Natural killer cell (primary cell): ENCODE measurements around the gene ZC2HC1C. TPM values are rescaled to one million over a fixed set of nuclear protein-coding genes. Genes with fewer than 3 reads are reported as not detected.

ENCODE experiments used
- ATAC-seq, 3 donors: fragments of 150-1000 bp in 2 of 3; fragments of 200-7000 bp in 1 of 3; cut with Tn5 transposase; 1 replicate in 1 of 3; 2 replicates in 2 of 3; pipeline ENCODE4 v1.10.0; 2021; ENCODE audit warnings: mild to moderate bottlenecking in 2 of 3, moderate library complexity in 2 of 3
- DNase-seq, 2 donors: peaks; one replicate each; pipeline versions ENCODE4 v3.0.0 to v3.0.0-alpha.2; 2013 to 2021; ENCODE audit warnings: mixed read lengths in 1 of 2
- H3K27ac ChIP-seq: one replicate; pipeline ENCODE4 v1.5.1; 2013; ENCODE audit warnings: mild to moderate bottlenecking, low read length
- H3K27me3 ChIP-seq: one replicate; pipeline ENCODE4 v1.6.1; 2013; ENCODE audit warnings: low read length; ENCODE audit not compliant: control insufficient read depth, insufficient read depth
- H3K36me3 ChIP-seq: one replicate; pipeline ENCODE4 v1.6.1; 2013; ENCODE audit warnings: low read length; ENCODE audit not compliant: control insufficient read depth, insufficient read depth
- H3K4me1 ChIP-seq: one replicate; pipeline ENCODE4 v1.6.1; 2013; ENCODE audit warnings: low read length; ENCODE audit not compliant: control insufficient read depth, insufficient read depth
- H3K4me3 ChIP-seq: one replicate; pipeline ENCODE4 v1.5.1; 2013; ENCODE audit warnings: low read length
- H3K9me3 ChIP-seq: one replicate; pipeline ENCODE4 v1.6.1; 2013; ENCODE audit warnings: low read length; ENCODE audit not compliant: control insufficient read depth, insufficient read depth
- H3K27ac Mint-ChIP-seq, 2 donors: one replicate each; pipeline ENCODE4 v1.8.0; 2022; ENCODE audit warnings: mild to moderate bottlenecking in 2 of 2, mixed read lengths in 2 of 2, moderate library complexity in 1 of 2
- H3K27me3 Mint-ChIP-seq, 2 donors: one replicate each; pipeline ENCODE4 v1.8.0; 2022; ENCODE audit warnings: low read depth in 2 of 2, mixed read lengths in 2 of 2
- H3K36me3 Mint-ChIP-seq: one replicate; pipeline ENCODE4 v1.8.0; 2022; ENCODE audit warnings: mixed read lengths
- H3K4me1 Mint-ChIP-seq, 2 donors: one replicate each; pipeline ENCODE4 v1.8.0; 2022; ENCODE audit warnings: mixed read lengths in 2 of 2
- H3K4me3 Mint-ChIP-seq: one replicate; pipeline ENCODE4 v1.8.0; 2022; ENCODE audit warnings: mild to moderate bottlenecking, moderate library complexity, mixed read lengths
- H3K9me3 Mint-ChIP-seq, 2 donors: one replicate each; pipeline ENCODE4 v1.8.0; 2022; ENCODE audit warnings: mixed read lengths in 2 of 2
- CTCF ChIP-seq: fragments of 200-600 bp; IDR thresholded peaks from one replicate; pipeline ENCODE4 v1.8.0; 2022; ENCODE audit warnings: antibody characterized with exemption
- WGBS: methylation state at CpG from one replicate; pipeline ENCODE4 v1.1.7; 2013; ENCODE audit warnings: missing lambda C conversion rate; ENCODE audit not compliant: insufficient coverage; 5-methylcytosine and 5-hydroxymethylcytosine counted together
- intact Hi-C: fragments of 100-400 bp; cut with micrococcal nuclease; formaldehyde crosslinking; loops from one replicate; pipeline ENCODE4 v1.14.2; 2022
- total RNA-seq, 4 donors: library from RNA; stranded (reverse); fragments of 120-200 nt in 1 of 4; gene quantifications; one replicate each; pipeline versions ENCODE4 v1.2.3 to v1.2.4, GENCODE V29; 2013 to 2022

Gene ZC2HC1C
- total RNA-seq = under 1 TPM in 1 of 3 donors, not detected in 2; 0.55 TPM
- 0.52 TPM for total RNA-seq (2013)

DNA sequence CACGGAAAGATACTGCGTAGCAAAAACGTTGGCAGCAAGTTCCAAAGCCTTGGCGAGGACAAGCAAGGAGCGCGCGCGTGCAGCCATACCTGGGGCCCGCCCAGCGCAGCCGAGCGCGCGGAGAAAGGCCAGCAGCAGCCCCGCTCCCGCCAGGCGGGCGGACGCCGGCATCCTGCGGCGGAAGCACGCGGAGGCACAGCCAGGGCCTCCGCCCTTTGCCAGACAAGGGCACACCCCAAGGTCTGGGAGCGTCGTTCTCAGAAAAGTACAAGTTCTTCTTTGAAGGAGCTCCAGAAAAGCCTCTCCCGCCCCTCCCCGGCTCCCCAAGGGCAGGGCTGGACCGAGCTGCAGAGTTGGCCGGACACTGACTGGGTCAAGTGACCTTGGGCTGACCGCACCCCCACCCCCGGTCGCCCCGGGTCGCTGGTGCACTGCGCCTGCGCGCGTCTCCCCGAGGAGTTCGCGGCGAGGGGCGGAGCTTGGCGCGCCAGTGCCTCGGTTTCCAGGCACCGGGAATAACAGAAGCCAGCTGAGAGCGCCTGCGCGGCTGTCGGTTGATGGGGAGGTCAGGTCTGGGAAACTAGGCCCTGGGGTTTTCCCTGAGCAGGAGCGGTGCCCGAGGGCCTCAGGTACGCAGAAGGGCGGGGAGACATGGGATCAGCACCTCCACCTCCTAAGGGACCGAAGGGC is at the start of gene ZC2HC1C:
Gene ZC2HC1C, plus strand, starts transcription at position 521 of the 690 bp plus-strand sequence. CDS start 933 bp downstream, outside the sequence.
- Mint-ChIP-seq H3K4me3 (no peak within 1 kb of the TSS), H3K9me3 (no peaks in the 10 kb centered on the region), H3K27me3 (no peaks in the 10 kb centered on the region), H3K36me3 (no peaks in the 10 kb centered on the region), H3K27ac (no peak within 1 kb of the TSS), H3K4me1 (peaks cover under 1 to 4% of the 10 kb centered on the region in 2 donors)
- Histone ChIP-seq H3K36me3 (no peaks in the 10 kb centered on the region), H3K9me3 (no peaks in the 10 kb centered on the region), H3K27me3 (no peaks in the 10 kb centered on the region), H3K4me1 (peaks cover 9% of the 10 kb centered on the region), H3K4me3 (peak within 1 kb of the TSS; percentile 76), H3K27ac (no peak within 1 kb of the TSS)
- no peak for TF ChIP-seq CTCF
- intact Hi-C loops = no loop called here
- ATAC-seq (peak; percentile 69 to 82 (median 76)), DNase-seq (peak; percentile 30 to 65)
- 5% methylated on average over 58 of the region's 58 CpGs for whole genome bisulfite sequencing

DNA sequence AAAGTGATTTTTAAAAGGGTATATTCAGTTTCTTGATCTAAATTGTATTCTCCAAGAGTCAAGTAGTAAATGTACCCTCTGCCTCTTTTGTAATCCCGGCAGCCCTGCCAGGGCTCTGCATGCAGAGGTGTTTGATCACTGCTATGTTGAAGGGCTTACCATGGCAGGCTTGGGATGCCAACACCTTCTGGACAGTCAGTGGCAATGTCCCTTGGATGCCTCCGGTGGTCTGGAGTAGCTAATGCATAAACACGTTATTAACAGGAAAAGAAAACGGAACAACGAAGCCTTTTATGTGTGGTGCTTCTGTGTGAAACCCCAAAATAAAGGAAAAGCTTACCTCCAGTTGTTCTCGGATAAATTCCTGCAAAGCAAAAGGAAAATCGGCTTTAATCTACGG is 46.8 kb upstream of the ZC2HC1C start:
- DNase-seq (peak in 1 of 2 donors; percentile 23), ATAC-seq (peak in 1 of 3 donors; percentile 59)
- H3K4me3 ChIP-seq = no peak overlapping the region
- H3K27ac ChIP-seq = no peak overlapping the region
- H3K27me3 Mint-ChIP-seq = no peaks in the 10 kb centered on the region
- H3K9me3 Mint-ChIP-seq = no peaks in the 10 kb centered on the region
- peak; percentile 21 for TF ChIP-seq CTCF
- no peaks in the 10 kb centered on the region for H3K4me1 Mint-ChIP-seq
- H3K27me3 ChIP-seq = no peaks in the 10 kb centered on the region
- H3K4me1 ChIP-seq = no peaks in the 10 kb centered on the region
- no peak overlapping the region for H3K27ac Mint-ChIP-seq
- no peak overlapping the region for H3K4me3 Mint-ChIP-seq
- H3K36me3 ChIP-seq = peaks cover 31% of the 10 kb centered on the region
- intact Hi-C loops = no loop called here
- H3K36me3 Mint-ChIP-seq = peaks cover 8% of the 10 kb centered on the region
- no peaks in the 10 kb centered on the region for H3K9me3 ChIP-seq
- 90% methylated on average over 8 of the region's 8 CpGs for WGBS

- Mint-ChIP-seq H3K36me3 (peaks cover 8% of the 10 kb centered on the region), H3K27ac (no peak overlapping the region), H3K9me3 (no peaks in the 10 kb centered on the region), H3K4me3 (no peak overlapping the region), H3K27me3 (no peaks in the 10 kb centered on the region), H3K4me1 (no peaks in the 10 kb centered on the region)
- intact Hi-C loops = no loop called here
- no peaks in the 10 kb centered on the region for H3K27me3 ChIP-seq
- WGBS = 88% methylated on average over 1 of the region's 1 CpG
- no peaks in the 10 kb centered on the region for H3K9me3 ChIP-seq
- H3K36me3 ChIP-seq = peaks cover 29% of the 10 kb centered on the region
- H3K27ac ChIP-seq = no peak overlapping the region
- DNase-seq (no peak), ATAC-seq (no peak)
- no peak for TF ChIP-seq CTCF
- no peak overlapping the region for H3K4me3 ChIP-seq
- H3K4me1 ChIP-seq = no peaks in the 10 kb centered on the region
These were observed 46.3 kb upstream of the ZC2HC1C start for GRCh38 chr14:75023108-75023507.

DNA sequence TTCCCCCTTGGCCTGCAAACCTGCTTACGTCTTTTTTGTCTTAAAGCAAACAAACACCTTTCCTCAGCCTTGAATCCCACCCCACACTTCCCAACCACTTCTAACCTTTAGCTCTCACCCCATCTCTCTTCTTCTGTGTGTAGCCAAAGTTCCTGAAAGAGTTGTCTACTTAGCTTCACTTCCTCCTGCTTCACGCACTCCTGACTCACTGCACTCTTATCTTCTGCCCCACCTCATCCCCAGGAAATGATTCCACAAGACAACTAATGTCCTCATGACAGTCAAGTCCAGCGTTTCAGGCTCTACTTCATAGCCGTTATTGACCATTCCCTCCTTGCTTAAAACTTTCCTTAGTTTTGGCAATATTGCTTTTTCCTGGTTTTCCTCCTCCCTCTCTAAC is 44.4 kb upstream of the ZC2HC1C start:
- peaks cover 25% of the 10 kb centered on the region for H3K36me3 ChIP-seq
- no peaks in the 10 kb centered on the region for H3K9me3 ChIP-seq
- intact Hi-C loops = no loop called here
- ATAC-seq (no peak), DNase-seq (no peak)
- H3K4me1 ChIP-seq = no peaks in the 10 kb centered on the region
- 63% methylated on average over 4 of the region's 4 CpGs for WGBS
- Mint-ChIP-seq H3K27ac (no peak overlapping the region), H3K27me3 (no peaks in the 10 kb centered on the region), H3K9me3 (no peaks in the 10 kb centered on the region), H3K4me3 (no peak overlapping the region), H3K36me3 (peaks cover 3% of the 10 kb centered on the region), H3K4me1 (no peaks in the 10 kb centered on the region)
- no peaks in the 10 kb centered on the region for H3K27me3 ChIP-seq
- H3K4me3 ChIP-seq = no peak overlapping the region
- no peak overlapping the region for H3K27ac ChIP-seq
- TF ChIP-seq CTCF = no peak
